SW480 (cell line): Measurements from ENCODE around the gene MYO6.
"Not testable (repeated sequence)": the region's sequence is repeated elsewhere in the genome, so short reads cannot be mapped to it uniquely, and the experiment has no call there.

Source experiments
- DNase-seq: peaks from one replicate; pipeline ENCODE4 v3.0.0-alpha.2; 2016; ENCODE audit warnings: low spot score

The MYO6 gene

GRCh38 chr6:75893058-75893775 lies 144.2 kb downstream of the MYO6 start:
- peak; percentile 37 for DNase-seq

- DNase-seq, result no peak
Observed at GRCh38 chr6:75893776-75894152, 144.7 kb downstream of the MYO6 start.

- no peak for DNase-seq
Observed at GRCh38 chr6:75896526-75896925, 147.5 kb downstream of the MYO6 start.

GRCh38 chr6:75900216-75900615 lies 151.2 kb downstream of the MYO6 start:
- DNase-seq, result not testable (repeated sequence)

GRCh38 chr6:75905129-75905528 lies 156.1 kb downstream of the MYO6 start:
- not testable (repeated sequence) for DNase-seq

GRCh38 chr6:75906871-75907270 lies 157.8 kb downstream of the MYO6 start:
- DNase-seq, result no peak

GRCh38 chr6:75907444-75907843 lies 158.4 kb downstream of the MYO6 start:
- DNase-seq, result no peak

GRCh38 chr6:75913040-75913439 lies 164.0 kb downstream of the MYO6 start:
- no peak for DNase-seq

- peak; percentile 16 for DNase-seq
Observed at GRCh38 chr6:75922226-75922625, 173.2 kb downstream of the MYO6 start.

- no peak for DNase-seq
Observed at GRCh38 chr6:75926293-75927168, 177.5 kb downstream of the MYO6 start.

- no peak for DNase-seq
Observed at GRCh38 chr6:75931011-75931680, 182.1 kb downstream of the MYO6 start.

GRCh38 chr6:75932067-75932466 lies 183.0 kb downstream of the MYO6 start:
- peak; percentile 10 for DNase-seq

GRCh38 chr6:75933387-75933975 lies 184.4 kb downstream of the MYO6 start:
- DNase-seq, result no peak

GRCh38 chr6:75934643-75935472 lies 185.8 kb downstream of the MYO6 start:
- peak; percentile 75 for DNase-seq

GRCh38 chr6:75935473-75935793 lies 186.4 kb downstream of the MYO6 start:
- no peak for DNase-seq

- DNase-seq, result no peak
Observed at GRCh38 chr6:75936682-75937081, 187.6 kb downstream of the MYO6 start.

- no peak for DNase-seq
Observed at GRCh38 chr6:75937846-75938245, 188.8 kb downstream of the MYO6 start.

GRCh38 chr6:75940564-75940963 lies 191.5 kb downstream of the MYO6 start:
- no peak for DNase-seq

GRCh38 chr6:75941509-75941908 lies 192.5 kb downstream of the MYO6 start:
- no peak for DNase-seq

- DNase-seq, result no peak
Observed at GRCh38 chr6:75943381-75943780, 194.3 kb downstream of the MYO6 start.

- DNase-seq, result no peak
Observed at GRCh38 chr6:75946146-75946831, 197.2 kb downstream of the MYO6 start.
